ENCODE results near the gene KLK8.
"Not testable (repeated sequence)": the region's sequence is repeated elsewhere in the genome, so short reads cannot be mapped to it uniquely, and the experiment has no call there.

Gene KLK8

DNA sequence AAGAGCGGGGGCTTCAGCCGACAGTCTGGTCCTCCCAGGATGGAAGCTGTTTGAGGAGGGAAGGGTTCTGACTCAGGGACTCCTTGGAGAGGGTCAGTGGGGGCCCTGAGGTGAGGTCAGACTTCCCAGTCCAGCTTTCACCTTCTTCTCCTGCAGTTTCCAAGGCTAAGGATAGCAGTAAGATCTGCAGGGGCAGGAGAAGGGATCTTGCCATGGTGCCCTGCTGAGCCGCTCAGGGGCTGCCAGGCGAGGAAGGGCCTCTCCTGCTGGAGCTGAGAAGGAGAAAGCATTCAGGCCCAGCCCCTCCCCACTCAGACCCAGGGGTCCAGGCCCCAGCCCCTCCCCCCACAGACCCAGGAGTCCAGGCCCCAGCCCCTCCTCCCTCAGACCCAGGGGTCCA lies 19.2 kb downstream of the KLK8 start:
- no peak for DNase-seq (ENCODE audit: low spot score)

DNA sequence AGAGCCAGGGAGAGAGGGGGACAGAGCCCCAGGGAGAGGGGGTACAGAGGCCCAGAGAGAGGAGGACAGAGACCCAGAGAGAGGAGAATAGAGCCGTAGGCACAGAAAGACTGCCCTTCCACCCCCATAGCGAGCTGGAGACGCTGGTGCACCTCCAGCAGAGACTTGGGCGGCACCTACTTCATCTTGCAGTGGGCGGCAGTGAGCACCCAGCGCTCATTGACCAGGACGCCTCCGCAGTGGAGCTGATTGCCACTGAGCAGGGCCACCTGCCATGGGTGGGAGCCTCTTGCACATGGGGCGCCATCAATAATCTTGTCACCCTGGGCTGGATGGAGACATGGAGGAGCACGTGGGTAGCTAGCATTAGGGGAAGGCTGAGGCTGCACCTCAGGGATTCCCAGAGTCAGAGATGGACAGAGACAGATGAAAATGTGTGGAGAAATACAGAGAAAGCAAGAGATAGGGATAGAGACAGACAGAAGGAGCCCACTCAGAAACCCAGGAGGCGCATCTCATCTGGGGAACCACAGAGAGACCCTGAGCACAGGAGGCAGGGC lies 19.7 kb downstream of the KLK8 start:
- DNase-seq (ENCODE audit: low spot score), result no peak

DNA sequence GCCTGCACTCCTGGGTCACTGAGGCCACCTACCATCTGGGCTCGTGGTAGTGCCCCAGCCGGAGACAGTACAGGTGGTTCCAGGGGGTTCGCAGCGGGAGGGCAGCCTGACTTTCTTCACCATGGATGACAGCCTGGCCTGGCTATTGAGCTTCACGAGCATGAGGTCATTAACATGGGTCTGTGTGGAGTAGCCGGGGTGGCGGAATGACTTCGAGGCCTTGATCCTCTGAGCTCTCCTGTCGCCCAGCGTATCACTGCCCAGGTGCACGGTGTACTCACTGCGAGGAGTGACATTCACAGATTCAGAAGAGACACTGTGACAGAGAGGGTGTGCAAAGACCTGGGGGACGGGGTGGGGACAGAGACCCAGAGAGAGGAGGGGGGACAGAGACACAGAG lies 21.2 kb downstream of the KLK8 start:
- no peak for DNase-seq (ENCODE audit: low spot score)

DNA sequence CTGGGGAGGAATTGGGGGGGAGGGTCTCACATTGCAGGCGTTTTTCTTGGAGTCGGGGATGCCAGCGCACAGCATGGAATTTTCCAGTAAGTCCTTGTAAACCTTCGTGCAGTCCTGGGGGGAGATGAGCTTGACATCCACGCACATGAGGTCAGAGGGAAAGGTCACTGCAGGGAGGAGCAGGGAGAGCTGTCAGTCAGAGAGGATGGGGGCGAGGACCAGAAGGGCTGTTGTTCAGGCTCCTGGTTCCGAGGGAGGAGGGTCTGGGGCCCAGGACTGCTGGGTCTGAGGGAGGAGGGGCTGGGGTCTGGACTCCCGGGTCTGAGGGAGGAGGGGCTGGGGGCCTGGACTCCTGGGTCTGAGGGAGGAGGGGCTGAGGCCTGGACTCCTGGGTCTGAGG lies 21.6 kb downstream of the KLK8 start:
- no peak for DNase-seq (ENCODE audit: low spot score)

DNA sequence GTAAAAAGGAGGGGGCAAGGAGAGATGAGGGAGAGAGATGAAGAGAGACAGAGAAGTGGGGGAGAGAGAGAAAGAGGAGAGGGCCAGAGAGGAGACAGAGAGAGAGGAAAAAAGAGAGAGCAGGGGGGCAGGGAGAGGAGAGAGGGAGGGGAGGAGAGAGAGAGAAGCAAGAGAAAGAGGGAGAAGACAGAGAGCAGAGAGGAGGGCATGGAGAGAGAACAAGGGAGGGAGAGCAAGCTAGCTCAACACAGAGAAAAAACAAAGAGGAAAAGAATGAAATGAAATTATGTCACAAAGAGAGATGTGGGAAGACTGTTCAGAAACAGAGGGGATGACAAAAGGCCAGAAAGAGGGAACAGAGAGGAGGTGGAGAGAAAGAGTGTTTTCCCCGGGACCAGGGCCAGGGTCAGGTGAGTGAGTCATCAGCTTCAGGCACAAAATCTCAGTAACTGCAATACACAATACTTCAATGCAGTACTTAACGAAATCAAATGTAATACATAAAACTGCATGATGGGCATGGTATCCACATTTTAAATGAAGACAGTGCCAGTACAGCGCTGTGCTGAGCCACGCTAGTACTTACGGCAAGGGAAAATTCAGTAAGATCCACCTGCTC lies 22.5 kb downstream of the KLK8 start:
- DNase-seq (ENCODE audit: low spot score), result no peak

DNA sequence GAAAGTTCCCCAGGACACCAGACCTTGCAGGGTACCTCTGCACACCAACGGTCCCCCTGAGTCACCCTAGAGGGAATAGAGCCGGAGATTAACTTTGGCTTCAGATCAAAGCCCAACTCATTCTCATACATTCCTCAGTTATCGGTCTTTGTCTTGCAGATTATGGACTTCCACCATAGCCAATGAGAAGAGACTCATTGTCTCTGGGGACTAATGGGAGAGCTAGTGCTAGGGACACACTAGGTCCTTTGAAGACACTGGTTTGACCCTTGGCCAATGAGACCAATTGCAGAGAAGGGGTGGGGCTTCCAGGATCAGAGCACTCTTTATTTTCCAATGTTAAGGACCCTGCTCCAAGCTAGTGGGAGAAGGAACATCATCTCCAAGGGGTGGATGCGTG lies 23.8 kb downstream of the KLK8 start:
- peak; percentile 46 for DNase-seq (ENCODE audit: low spot score)

DNA sequence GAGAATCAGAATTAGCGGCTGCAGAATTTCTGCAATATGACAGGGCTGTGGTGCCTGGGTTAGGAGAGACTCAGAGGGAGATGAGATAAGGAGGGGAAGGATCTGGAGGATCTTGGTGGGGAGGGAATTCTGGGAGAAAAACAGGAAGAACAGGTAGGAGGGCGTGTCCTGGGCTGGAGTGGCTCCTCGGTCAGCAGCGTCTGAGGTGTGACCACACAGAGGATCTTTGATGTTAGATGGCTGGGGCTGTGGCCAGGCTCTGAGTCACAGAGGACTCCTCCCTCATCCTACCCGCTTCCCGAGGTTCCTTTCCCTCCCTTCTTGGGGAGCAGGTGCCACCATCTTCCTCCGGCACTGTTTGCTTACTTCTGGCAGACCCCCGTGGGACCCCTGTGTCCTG lies 25.6 kb downstream of the KLK8 start:
- no peak for DNase-seq (ENCODE audit: low spot score)

DNA sequence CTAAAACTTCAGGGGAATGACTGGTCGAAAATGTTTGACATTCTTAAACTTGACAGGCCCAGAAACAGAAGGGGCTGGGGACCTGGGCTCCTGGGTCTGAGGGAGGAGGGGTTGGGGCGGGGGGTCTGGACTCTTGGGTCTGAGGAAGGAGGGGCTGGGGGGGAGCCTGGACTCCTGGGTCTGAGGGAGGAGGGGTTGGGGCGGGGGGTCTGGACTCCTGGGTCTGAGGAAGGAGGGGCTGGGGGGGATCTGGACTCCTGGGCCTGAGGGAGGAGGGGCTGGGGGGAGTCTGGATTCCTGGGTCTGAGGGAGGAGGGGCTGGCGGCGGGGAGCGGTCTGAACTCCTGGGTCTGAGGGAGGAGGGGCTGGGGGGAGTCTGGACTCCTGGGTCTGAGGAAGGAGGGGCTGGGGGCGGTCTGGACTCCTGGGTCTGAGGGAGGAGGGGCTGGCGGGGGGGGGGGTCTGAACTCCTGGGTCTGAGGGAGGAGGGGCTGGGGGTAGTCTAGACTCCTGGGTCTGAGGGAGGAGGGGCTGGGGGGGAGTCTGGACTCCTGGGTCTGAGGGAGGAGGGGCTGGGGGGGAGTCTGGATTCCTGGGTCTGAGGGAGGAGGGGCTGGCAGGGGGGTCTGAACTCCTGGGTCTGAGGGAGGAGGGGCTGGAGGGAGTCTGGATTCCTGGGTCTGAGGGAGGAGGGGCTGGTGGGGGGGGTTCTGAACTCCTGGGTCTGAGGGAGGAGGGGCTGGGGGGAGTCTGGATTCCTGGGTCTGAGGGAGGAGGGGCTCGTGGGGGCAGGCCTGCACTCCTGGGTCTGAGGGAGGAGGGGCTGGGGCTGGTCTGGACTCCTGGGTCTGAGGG lies 26.5 kb downstream of the KLK8 start:
- no peak for DNase-seq (ENCODE audit: low spot score)

DNA sequence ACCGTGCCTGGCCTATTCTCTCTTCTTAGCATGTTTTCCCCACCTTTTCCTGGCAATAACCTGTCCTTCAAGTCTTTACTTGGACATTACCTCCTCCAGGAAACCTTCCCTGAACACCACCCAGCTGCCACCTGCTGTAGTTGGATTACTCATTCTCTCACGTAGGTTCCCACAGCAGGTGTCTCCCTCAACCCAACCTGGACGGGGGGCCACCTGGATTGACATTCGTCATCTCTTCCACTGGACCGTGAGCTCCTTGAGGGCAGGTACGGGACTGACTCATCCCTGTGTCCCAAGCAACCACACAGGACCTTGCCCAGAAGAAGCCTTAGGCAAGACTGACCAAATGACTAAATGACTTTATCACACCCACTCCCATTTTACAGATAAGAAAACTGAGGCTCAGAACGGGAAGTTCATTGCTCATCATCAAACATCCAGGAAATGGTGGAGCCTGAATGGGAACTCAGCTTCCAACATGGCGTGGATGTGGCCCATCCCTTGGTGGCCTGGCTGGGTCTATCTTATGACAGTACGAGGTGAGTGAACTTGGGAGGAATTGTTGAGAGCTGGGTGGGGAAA lies 28.5 kb downstream of the KLK8 start:
- no peak for DNase-seq (ENCODE audit: low spot score)

DNA sequence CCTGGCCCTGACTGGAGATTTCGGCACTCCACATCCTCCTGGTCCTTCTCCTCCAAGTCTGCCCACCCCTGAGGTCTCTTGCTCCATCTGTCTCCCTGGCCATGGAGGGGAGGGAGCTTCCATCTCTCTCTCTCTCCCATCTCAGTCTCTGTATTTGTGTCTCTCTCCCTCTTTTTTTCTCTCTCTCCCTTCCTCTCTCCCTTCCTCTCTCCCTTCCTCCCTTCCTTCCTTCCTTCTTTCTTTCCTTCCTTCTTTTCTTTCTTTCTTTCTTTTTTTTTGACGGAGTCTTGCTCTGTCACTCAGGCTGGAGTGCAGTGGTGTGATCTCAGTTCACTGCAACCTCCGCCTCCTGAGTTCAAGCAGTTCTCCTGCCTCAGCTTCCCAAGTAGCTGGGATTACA lies 31.6 kb downstream of the KLK8 start:
- DNase-seq (ENCODE audit: low spot score), result not testable (repeated sequence)

DNA sequence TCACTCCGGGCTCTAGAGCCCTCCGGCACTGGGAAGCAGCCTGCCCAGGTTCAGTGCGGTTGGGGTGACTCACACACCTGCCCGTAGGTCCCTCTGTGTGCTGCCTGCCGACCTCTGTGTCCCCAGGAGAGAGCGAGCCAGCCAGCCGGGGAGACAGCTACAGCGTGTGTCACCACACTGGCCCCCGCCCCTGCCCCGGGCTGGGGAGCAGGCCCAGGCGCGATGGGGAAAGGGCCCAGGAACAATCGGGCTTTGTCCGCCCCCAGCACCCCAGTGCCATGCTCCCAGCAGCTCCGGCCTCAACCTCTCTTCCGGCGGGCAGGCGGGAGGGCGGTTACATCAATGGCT lies 32.0 kb downstream of the KLK8 start, which contains the start of gene KLK6:
TSS of gene KLK6 (minus strand) at position 179 of the 348 bp plus-strand sequence. CDS start 1,487 bp downstream, outside the sequence.
- DNase-seq (ENCODE audit: low spot score), result peak; percentile 97

DNA sequence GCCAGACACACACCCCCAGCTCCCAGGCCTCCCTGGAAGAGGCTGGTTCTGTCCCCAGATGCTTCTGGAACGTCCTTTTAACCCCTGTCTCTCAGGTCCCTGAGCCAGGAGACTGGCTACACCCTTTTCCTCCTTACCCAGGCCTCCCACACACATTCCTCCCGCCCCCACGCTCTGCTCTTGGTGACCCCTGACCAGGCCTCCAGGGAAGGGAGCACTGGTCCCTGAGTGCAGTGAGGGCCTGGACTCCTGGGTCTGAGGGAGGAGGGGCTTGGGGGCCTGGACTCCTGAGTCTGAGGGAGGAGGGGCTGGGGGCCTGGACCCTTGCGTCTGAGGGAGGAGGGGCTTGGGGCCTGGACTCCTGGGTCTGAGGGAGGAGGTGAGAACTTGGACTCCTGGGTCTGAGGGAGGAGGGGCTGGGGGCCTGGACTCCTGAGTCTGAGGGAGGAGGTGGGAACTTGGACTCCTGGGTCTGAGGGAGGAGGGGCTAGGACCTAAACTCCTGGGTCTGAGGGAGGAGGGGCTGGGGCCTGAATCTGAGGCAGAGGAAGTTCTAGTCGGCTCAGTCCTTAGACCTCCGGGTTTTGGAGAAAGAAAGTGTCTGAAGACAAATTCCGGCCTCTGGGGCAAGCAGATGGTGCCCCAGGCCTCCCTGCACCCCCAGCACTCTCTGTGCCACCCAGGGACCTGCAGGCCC lies 32.5 kb downstream of the KLK8 start:
- DNase-seq (ENCODE audit: low spot score), result peak; percentile 50

DNA sequence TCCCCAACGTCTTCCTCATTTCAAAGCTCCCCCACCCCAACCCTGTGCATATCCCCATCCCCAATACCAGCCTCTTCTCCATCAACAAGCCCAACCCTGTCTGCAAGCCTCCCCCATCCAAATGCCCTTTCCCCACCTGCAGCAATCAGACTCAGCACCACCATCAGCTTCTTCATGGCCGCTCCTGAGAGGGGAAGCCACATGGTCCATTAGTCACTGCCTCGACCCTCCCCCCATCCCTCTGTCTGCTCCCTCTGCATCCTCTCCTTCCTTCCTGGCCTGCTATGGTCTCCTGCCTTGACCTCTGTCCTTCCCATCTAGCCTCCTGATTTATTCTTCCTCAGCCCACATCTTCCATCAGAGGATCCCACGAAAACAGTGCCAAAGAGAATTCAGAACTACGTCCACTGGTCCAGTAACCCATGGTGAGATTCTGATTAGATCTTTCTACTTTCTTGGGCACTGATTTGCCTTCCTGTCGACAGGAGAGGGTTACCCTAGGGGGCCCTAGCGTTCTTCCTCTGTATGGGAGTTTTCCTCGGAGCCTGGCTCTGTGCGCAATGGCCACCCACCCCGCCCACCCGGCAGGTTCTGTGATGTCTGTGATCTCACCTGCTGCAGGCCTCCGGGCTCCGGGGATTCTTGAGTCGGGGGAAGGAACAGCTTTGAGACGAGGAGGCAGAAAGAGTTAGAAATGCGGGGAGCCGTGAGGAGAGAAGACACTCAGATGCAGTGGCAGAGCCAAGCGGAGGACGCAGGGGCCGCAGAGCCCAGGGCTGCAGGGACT lies 33.3 kb downstream of the KLK8 start:
- DNase-seq (ENCODE audit: low spot score), result peak; percentile 59

DNA sequence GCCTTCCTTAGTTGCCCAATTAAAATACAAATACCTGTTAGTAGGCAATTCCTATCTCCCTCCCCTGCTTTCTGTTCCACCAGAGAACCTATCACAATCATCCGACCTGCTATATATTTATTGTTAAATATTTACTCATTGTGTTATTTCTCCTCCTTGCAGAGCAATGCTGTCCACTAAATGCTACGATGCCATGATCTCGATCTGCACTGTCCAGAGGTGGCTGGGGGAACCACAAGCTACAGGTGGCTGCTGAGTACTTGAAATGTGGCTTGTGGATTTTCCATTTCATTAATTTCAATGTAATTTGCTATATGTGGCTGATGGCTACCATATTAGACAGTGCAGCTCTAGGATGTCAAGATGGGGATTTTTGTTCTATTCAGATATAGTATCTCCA lies 37.1 kb downstream of the KLK8 start:
- DNase-seq (ENCODE audit: low spot score), result no peak

DNA sequence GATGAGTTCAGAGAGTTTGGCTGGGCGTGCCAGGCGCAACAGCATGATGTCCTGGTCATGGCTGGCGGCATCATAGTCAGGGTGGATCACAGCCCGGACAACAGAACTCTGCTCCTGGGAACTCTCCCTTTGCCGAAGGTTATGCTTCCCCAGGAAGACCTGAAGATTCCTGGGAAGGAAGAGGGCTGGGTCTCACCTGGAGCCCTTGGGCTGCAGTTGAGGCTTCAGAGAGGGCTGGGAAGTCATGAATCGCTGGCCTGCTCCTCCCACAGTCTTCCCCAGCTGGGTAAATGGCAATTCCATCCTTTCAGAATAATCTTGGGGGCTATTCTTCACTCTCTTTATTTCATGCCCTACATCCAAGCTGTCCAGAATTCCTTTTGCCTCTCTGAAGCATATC lies 38.0 kb downstream of the KLK8 start:
- DNase-seq (ENCODE audit: low spot score), result no peak

DNA sequence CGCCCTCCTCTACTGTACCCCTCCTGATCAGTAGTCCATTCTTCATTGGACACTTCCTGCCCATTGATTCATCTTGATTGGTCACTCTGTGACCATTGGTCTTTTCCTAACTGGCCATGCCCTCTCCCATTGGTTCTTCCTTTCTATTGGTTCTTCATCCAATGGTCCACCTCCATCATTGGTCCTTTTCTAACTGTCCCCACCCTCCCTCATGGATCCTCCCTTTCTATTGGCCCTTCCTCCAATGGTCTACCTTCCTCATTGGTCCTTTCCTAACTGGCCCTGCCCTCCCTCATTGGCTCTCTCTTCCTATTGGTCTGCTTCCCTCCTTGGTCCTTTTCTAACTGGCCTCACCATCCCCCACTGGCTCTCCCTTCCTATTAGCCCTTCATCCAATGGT lies 39.2 kb downstream of the KLK8 start:
- DNase-seq (ENCODE audit: low spot score), result no peak

DNA sequence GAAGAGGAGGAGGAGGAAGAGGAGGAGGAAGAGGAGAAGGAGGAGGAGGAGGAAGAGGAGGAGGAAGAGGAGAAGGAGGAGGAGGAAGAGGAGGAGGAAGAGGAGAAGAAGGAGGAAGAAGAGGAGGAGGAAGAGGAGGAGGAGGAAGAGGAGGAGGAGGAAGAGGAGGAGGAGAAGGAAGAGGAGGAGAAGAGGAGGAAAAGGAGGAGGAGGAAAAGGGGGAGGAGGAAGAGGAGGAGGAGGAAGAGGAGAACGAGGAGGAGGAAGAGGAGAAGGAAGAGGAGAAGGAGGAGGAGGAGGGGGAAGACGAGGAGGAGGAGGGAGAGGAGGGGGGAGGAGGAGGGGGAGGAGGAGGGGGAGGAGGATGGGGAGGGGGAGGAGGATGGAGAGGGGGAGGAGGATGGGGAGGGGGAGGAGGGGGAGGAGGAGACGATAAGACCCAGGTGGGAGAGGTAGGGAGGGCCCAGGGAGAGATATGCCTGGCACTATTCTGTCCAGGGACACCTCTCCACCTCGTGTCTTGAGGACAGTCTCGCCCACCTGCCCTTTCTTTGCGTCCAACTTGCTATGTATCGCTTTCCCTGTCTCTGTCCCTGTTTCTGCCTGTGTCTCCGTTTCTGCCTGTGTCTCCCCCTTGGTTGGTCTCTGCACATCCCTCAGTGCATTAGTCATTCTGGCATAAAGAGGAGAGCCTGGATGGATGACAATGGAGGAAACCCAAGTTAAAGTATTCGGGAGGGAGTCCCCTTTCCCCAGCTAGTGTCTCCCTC lies 41.5 kb downstream of the KLK8 start:
- DNase-seq (ENCODE audit: low spot score), result no peak

DNA sequence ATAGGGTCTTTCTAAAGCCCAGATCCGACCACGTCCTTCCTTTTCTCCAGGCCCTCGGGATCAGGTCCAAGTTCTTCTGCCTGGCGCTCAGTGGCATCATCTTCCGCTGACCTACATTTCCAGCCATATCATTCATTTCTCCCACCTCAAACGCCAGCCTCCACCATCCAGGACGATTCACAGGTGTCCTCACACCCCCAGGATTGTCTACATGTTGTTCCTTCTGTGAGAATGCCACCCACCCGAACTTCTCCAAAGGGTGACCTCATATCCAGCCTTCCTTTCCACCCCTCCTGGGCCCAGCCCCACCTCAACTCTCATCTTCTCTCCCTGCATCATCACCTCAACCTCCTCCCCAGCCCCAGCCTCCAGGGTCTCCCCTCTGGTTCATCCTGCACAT lies 43.8 kb downstream of the KLK8 start:
- DNase-seq (ENCODE audit: low spot score), result no peak

DNA sequence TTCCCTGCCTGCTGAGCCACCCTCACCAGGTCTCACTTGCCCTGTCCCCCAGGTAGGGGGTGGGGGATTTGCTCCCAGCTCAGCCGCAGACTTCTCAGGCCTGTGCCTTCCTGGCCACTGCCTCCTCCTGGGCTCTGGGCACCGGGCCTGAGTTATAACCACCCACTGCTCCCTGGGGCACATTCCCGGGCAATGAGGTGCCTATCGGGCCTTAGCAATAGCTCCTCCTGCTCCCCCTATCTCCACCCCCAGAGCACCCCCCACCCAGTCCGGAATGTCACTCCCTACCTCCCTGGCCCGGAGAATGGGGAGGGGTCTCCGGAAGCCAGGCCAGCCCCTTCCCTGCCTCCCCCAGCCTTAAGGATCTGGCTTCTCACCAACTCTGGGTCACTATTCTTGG lies 48.5 kb downstream of the KLK8 start, which contains the start of gene KLK5:
TSS of gene KLK5 (minus strand) at position 129 of the 400 bp plus-strand sequence. CDS start 381 bp downstream, outside the sequence.
- DNase-seq (ENCODE audit: low spot score), result no peak

DNA sequence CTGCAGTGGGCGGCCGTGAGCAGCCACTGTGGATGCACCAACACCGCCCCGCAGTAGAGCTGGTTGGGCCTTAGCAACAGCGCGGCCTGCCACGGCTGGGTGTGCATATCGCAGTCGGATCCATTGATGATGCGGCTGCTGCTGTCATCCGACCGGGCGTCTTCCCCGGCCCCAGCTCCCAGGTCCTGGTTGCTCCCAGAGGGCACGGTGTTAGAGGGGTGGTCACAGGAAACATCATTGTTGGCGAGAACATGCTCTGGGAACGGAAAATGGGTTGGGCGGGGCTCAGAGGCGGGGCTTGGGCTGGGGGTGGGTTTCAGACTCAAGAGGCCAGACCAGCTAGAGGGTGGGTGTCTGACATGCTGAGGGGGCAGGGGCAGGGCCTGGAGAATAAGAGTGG lies 51.5 kb downstream of the KLK8 start:
- no peak for DNase-seq (ENCODE audit: low spot score)

DNA sequence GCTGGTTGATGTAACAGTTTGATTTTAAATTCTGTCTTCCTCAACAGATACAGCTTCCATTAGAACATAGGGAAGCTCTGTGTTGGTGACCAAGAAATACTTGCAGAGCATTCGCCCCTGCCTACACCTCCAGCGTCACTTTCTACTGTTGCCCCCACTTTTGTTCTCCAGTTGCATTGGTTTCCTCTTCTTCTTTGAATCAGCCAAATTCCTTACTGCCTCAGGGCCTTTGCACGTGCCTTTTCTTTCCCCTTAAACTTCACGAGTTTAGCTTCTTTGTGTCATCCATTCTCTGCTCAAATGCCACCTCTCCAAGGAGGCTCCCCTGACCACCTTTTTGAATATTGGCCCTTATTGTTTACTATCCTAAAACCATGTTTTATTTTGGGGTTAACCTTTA lies 54.3 kb downstream of the KLK8 start:
- no peak for DNase-seq (ENCODE audit: low spot score)

Measured in globus pallidus (tissue), 1 donor.